ENCODE results near the gene PRIM2. TPM values are rescaled to one million over a fixed set of nuclear protein-coding genes. Genes with fewer than 3 reads are reported as not detected.
"Not testable (repeated sequence)": the region's sequence is repeated elsewhere in the genome, so short reads cannot be mapped to it uniquely, and the experiment has no call there.

PRIM2 gene
- total and polyA plus RNA-seq, 8 donors, result 1.6 to 7.2 (median 3.3) TPM

- WGBS, 2 donors, result 96 to 100% methylated on average over 3 of the region's 3 CpGs
- H3K27ac ChIP-seq; DNase-seq; intact Hi-C loops (cut with DNase I); H3K4me3 ChIP-seq; FAIRE-seq; H3K9me3 ChIP-seq; H3K27me3 ChIP-seq; ATAC-seq; H3K4me1 ChIP-seq; H3K36me3 ChIP-seq: not testable (repeated sequence)
Observed at GRCh38 chr6:57465968-57466367, 148.5 kb downstream of the PRIM2 start.

- Histone ChIP-seq H3K4me1 (no peaks in the 10 kb centered on the region), H3K27ac (no peak overlapping the region), H3K4me3 (no peak overlapping the region), H3K27me3 (no peaks in the 10 kb centered on the region), H3K9me3 (no peaks in the 10 kb centered on the region), H3K36me3 (no peaks in the 10 kb centered on the region)
- no peak for FAIRE-seq
- intact Hi-C loops (cut with DNase I), result no loop called here
- DNase-seq, result no peak
- ATAC-seq, result no peak
- TF ChIP-seq CTCF (IDR thresholded peaks at IDR 0.05), result no peak
- WGBS, 2 donors, result 41 to 51% methylated on average over 3 of the region's 3 CpGs
Observed at GRCh38 chr6:57469072-57469471, 151.6 kb downstream of the PRIM2 start.

GRCh38 chr6:57470148-57470547 lies 152.7 kb downstream of the PRIM2 start:
- H3K36me3 ChIP-seq; H3K9me3 ChIP-seq; H3K4me3 ChIP-seq; FAIRE-seq; H3K27me3 ChIP-seq; ATAC-seq; intact Hi-C loops (cut with DNase I); H3K4me1 ChIP-seq; DNase-seq; H3K27ac ChIP-seq: not testable (repeated sequence)
- WGBS, 2 donors, result 71 to 88% methylated on average over 2 to 3 of the region's 4 CpGs

- ATAC-seq; intact Hi-C loops (cut with DNase I); H3K27me3 ChIP-seq; H3K4me1 ChIP-seq; H3K9me3 ChIP-seq; H3K36me3 ChIP-seq; FAIRE-seq; H3K27ac ChIP-seq; DNase-seq; H3K4me3 ChIP-seq: not testable (repeated sequence)
- WGBS, 2 donors, result 74 to 79% methylated on average over 1 of the region's 1 CpG
Observed at GRCh38 chr6:57471314-57471864, 154.0 kb downstream of the PRIM2 start.

GRCh38 chr6:57472861-57473362 lies 155.5 kb downstream of the PRIM2 start:
- H3K9me3 ChIP-seq; DNase-seq; H3K4me3 ChIP-seq; H3K4me1 ChIP-seq; H3K27ac ChIP-seq; intact Hi-C loops (cut with DNase I); FAIRE-seq; H3K27me3 ChIP-seq; H3K36me3 ChIP-seq; ATAC-seq: not testable (repeated sequence)
- WGBS, 2 donors, result 49 to 63% methylated on average over 3 of the region's 3 CpGs

GRCh38 chr6:57474862-57475475 lies 157.5 kb downstream of the PRIM2 start:
- intact Hi-C loops (cut with DNase I); H3K9me3 ChIP-seq; H3K4me3 ChIP-seq; H3K36me3 ChIP-seq; DNase-seq; H3K4me1 ChIP-seq; H3K27me3 ChIP-seq; H3K27ac ChIP-seq; ATAC-seq; FAIRE-seq: not testable (repeated sequence)
- WGBS, 2 donors, result 90 to 91% methylated on average over 6 of the region's 6 CpGs

- H3K4me3 ChIP-seq; FAIRE-seq; ATAC-seq; H3K36me3 ChIP-seq; H3K4me1 ChIP-seq; H3K27ac ChIP-seq; H3K9me3 ChIP-seq; intact Hi-C loops (cut with DNase I); H3K27me3 ChIP-seq; DNase-seq: not testable (repeated sequence)
- 80 to 90% methylated on average over 2 of the region's 2 CpGs for WGBS, 2 donors
Observed at GRCh38 chr6:57475656-57476055, 158.2 kb downstream of the PRIM2 start.

- H3K4me3 ChIP-seq; FAIRE-seq; H3K36me3 ChIP-seq; H3K27ac ChIP-seq; H3K9me3 ChIP-seq; intact Hi-C loops (cut with DNase I); H3K27me3 ChIP-seq; H3K4me1 ChIP-seq; ATAC-seq; DNase-seq: not testable (repeated sequence)
Observed at GRCh38 chr6:57480194-57480593, 162.8 kb downstream of the PRIM2 start.

GRCh38 chr6:57481121-57481520 lies 163.7 kb downstream of the PRIM2 start:
- FAIRE-seq; H3K4me1 ChIP-seq; H3K27ac ChIP-seq; ATAC-seq; DNase-seq; intact Hi-C loops (cut with DNase I); H3K36me3 ChIP-seq; H3K27me3 ChIP-seq; H3K9me3 ChIP-seq; H3K4me3 ChIP-seq: not testable (repeated sequence)
- WGBS, 2 donors, result 51 to 69% methylated on average over 1 of the region's 1 CpG

GRCh38 chr6:57482471-57482870 lies 165.0 kb downstream of the PRIM2 start:
- ATAC-seq; intact Hi-C loops (cut with DNase I); FAIRE-seq; H3K27me3 ChIP-seq; H3K27ac ChIP-seq; H3K36me3 ChIP-seq; H3K4me3 ChIP-seq; H3K4me1 ChIP-seq; DNase-seq; H3K9me3 ChIP-seq: not testable (repeated sequence)
- WGBS, 2 donors, result 88 to 93% methylated on average over 4 of the region's 4 CpGs

- not testable (repeated sequence) for ATAC-seq, H3K36me3 ChIP-seq, FAIRE-seq
Observed at GRCh38 chr6:57486494-57487081, 169.2 kb downstream of the PRIM2 start.

More at GRCh38 chr6:57486494-57487081, 169.2 kb downstream of the PRIM2 start:
- intact Hi-C loops (cut with DNase I); H3K27ac ChIP-seq; H3K4me3 ChIP-seq; H3K9me3 ChIP-seq; H3K27me3 ChIP-seq; DNase-seq; H3K4me1 ChIP-seq: not testable (repeated sequence)
- 83 to 91% methylated on average over 4 of the region's 4 CpGs for WGBS, 2 donors

Data from pancreas (tissue), 10 donors.